NT2/D1 (cell line): ENCODE results near the gene C1orf21.

Experiments used
- DNase-seq: peaks from one replicate; pipeline ENCODE4 v3.0.0-alpha.2; 2011; ENCODE audit warnings: low read depth, low spot score
- H3K27me3 ChIP-seq: 2 replicates; pipeline ENCODE4 v1.6.0; 2011; ENCODE audit warnings: mild to moderate bottlenecking; ENCODE audit not compliant: insufficient read length, insufficient read depth
- H3K36me3 ChIP-seq: 2 replicates; pipeline ENCODE4 v1.6.1; 2011; ENCODE audit warnings: mild to moderate bottlenecking, low read length, mixed read lengths; ENCODE audit not compliant: insufficient read depth, insufficient read length
- H3K4me1 ChIP-seq: 2 replicates; pipeline ENCODE4 v1.5.1; 2011; ENCODE audit not compliant: insufficient read depth, insufficient read length
- H3K4me3 ChIP-seq: 2 replicates; pipeline ENCODE4 v1.5.1; 2011; ENCODE audit warnings: low read depth; ENCODE audit not compliant: insufficient read length
- H3K9ac ChIP-seq: 2 replicates; pipeline ENCODE4 v1.6.0; 2011; ENCODE audit warnings: low read depth; ENCODE audit not compliant: insufficient read length
- H3K9me3 ChIP-seq: 2 replicates; pipeline ENCODE4 v1.5.1; 2011; ENCODE audit warnings: mild to moderate bottlenecking, low read length; ENCODE audit not compliant: insufficient read depth
- SUZ12 ChIP-seq: IDR thresholded peaks from 2 replicates; pipeline ENCODE4 v1.6.1; 2011; ENCODE audit not compliant: insufficient read length, insufficient read depth; ENCODE audit errors: extremely low read depth
- YY1 ChIP-seq: IDR thresholded peaks from 2 replicates; pipeline ENCODE4 v1.6.1; 2011; ENCODE audit not compliant: insufficient read length, insufficient read depth
- ZNF274 ChIP-seq: IDR thresholded peaks from 2 replicates; pipeline ENCODE4 v1.6.1; 2011; ENCODE audit warnings: mild to moderate bottlenecking, low read depth, low read length

The C1orf21 gene

DNA sequence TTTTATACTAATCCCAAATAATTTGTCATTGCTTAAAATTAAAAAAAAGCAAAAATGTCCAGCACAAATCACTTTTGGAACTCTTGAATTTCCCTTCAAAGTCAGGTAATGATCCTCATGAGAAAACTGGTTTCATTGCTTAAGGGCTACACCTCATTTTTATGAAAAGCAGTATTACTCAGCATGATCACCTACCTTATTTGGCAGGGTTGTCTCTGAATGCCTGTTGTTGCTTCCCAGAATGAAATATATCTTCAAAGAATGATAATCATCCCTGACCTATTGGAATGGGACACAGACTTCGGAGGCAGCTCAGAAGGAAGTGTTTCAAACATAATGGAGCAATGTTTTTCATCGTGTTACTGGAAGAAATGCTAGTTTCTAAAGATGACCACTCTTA is 29.7 kb downstream of the C1orf21 start:
- TF ChIP-seq ZNF274 (no peak), SUZ12 (no peak), YY1 (no peak)
- Histone ChIP-seq H3K36me3 (peaks cover 5% of the 10 kb centered on the region), H3K27me3 (no peaks in the 10 kb centered on the region), H3K4me3 (no peak overlapping the region), H3K9ac (no peak overlapping the region), H3K9me3 (no peaks in the 10 kb centered on the region), H3K4me1 (no peaks in the 10 kb centered on the region)
- DNase-seq: no peak

DNA sequence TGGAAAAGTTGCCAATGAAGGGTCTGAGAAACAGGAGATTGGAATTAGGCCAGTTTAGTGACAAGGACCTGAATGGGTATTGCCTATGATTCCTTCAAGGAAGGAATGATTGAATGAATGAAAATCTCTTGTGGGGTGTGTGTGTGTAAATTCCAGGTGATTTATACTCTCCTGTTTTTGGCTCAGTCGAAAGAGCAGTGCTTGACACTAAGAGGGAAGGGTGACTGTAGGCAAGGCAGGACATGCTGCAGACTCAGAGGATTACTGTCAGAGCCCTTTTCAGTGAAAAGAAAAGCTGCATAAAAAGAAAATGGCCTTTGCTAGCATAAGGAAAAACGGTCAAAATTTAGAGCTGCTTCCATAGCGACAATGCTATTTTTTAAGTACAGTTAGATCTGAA is 30.1 kb downstream of the C1orf21 start:
- H3K9ac ChIP-seq: no peak overlapping the region
- no peaks in the 10 kb centered on the region for H3K4me1 ChIP-seq
- peaks cover 5% of the 10 kb centered on the region for H3K36me3 ChIP-seq
- no peak for DNase-seq
- no peaks in the 10 kb centered on the region for H3K27me3 ChIP-seq
- no peak for TF ChIP-seq SUZ12
- TF ChIP-seq ZNF274: no peak
- H3K4me3 ChIP-seq: no peak overlapping the region
- H3K9me3 ChIP-seq: no peaks in the 10 kb centered on the region

DNA sequence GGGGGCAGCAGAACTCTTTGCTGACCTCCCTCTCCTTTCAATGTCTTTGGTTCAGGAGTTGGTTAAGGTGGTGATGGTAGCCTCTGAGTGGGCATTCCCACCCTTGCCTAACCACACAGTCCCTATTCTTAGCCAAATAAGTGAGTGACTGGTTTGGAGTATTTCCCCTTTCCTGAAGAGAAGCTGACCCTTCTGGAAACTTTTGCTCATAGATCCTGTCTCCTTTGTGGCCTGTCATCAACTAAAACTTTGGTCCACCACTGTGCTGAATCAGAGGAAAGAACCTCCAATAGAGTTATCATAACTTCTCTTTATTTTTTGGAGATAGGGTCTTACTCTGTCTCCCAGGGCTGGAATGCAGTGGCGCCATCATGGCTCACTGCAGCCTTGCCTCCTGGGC is 31.1 kb downstream of the C1orf21 start:
- TF ChIP-seq SUZ12 (no peak), YY1 (no peak), ZNF274 (no peak)
- no peaks in the 10 kb centered on the region for H3K27me3 ChIP-seq
- no peaks in the 10 kb centered on the region for H3K4me1 ChIP-seq
- no peak overlapping the region for H3K9ac ChIP-seq
- H3K4me3 ChIP-seq: no peak overlapping the region
- peaks cover 5% of the 10 kb centered on the region for H3K36me3 ChIP-seq
- no peaks in the 10 kb centered on the region for H3K9me3 ChIP-seq
- DNase-seq: no peak

DNA sequence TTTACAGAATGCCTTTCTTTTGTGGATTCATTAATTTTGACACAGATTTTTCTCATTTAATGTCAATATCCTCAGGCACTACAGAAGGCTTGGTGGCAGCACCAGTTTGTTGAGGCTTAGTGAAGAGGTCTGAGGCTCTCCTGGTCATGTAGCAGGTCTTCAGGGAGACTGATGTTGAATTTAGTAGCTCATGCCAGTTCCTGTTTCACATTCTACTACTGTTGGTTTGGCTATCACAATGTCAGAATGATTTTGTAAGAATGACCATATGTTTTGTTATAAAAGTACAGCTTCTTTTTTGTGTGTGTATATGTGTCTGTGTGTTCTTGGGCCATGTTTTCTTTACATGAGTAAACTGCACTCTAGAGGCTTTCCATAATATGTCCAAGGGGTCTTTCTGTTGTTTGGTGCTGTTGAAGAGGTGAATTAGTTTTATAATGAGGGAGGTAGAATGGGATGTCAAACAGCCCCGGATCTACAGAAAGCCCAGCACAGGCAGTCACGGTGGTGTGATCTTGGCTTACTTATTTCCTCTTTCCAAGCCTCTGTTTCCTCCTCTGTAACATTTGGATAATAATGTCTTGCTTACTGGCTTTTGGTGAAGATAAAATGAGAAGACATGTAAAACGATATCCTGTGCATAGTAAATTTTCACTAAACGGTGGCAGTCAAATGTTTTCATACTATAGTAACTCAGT is 32.0 kb downstream of the C1orf21 start:
- H3K4me1 ChIP-seq: no peaks in the 10 kb centered on the region
- H3K9ac ChIP-seq: no peak overlapping the region
- peaks cover under 1% of the 10 kb centered on the region for H3K36me3 ChIP-seq
- H3K4me3 ChIP-seq: no peak overlapping the region
- no peaks in the 10 kb centered on the region for H3K9me3 ChIP-seq
- no peaks in the 10 kb centered on the region for H3K27me3 ChIP-seq
- DNase-seq: no peak
- TF ChIP-seq ZNF274 (no peak), SUZ12 (no peak), YY1 (no peak)

DNA sequence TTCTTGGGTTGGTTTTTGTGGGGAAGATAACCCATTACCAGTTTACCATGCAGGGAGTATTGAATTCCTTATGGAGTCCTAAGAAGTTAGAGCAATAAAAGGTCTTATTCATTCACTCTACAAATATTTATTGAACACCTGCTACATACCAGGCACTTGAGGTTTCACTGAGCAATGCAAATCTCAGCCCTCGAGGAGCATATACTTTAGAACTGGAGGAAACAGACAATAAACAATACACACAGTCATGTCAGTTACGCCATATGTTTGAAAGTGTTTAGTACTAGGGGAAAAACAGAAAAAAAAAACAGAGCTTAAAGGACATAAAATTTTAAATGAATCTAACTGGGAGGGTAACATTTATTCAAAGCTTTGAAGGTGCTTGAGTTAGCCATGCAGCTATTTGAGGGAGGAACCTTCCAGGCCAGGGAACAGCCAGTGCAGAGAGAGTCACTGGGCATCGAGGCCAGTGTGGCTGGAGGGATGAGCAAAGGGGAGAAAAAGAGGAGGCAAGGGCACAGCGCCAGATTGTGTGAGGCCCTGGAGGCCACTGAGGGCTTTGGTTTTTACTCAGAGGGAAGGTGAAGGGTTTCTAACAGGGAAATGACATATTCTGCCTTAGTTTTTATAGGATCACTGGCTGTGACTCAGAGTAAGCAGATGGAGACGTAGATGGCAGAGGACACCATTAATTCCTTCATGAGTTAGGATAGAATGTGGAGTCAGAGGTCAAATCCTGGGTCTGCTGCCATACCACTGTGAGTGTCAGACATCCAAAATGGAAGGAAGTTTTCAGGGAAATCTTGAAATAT is 32.7 kb downstream of the C1orf21 start:
- TF ChIP-seq SUZ12 (no peak), YY1 (no peak), ZNF274 (no peak)
- Histone ChIP-seq H3K9ac (no peak overlapping the region), H3K27me3 (no peaks in the 10 kb centered on the region), H3K36me3 (no peaks in the 10 kb centered on the region), H3K9me3 (no peaks in the 10 kb centered on the region), H3K4me3 (no peak overlapping the region), H3K4me1 (no peaks in the 10 kb centered on the region)
- no peak for DNase-seq

DNA sequence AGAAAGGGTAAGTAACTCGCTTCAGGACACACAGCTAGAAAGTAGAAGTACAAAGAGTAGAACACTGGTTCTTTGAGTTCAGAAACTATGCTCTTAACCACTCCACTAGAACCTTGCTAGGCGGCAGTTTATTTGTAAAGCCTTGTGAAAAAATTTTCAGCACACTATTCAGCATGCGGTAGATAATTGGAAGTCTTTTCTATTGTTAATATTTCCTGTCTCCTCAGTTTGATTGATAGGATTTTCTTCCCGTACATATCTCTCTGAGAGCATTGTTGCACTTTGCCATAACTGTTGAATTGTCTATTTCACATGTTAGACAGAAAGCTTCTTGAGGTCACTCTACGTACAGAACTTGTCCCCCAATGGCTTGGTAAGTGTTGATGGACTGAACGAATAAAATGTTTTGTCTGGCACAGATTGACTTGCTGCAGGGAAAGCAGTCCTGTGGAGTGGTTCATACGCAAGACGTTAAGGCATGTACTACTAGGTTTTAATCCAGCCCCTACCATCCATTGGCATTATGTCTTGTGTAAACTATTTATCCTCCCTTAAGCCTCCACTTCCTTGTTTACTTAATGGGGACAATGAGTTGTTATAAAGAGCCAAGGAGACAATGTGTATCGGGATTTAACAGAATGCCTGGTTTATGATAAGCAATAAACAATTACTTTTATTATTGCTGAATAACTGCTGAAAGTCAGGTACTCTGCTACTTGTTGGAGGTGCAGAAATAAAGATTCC is 35.8 kb downstream of the C1orf21 start:
- no peak for DNase-seq

DNA sequence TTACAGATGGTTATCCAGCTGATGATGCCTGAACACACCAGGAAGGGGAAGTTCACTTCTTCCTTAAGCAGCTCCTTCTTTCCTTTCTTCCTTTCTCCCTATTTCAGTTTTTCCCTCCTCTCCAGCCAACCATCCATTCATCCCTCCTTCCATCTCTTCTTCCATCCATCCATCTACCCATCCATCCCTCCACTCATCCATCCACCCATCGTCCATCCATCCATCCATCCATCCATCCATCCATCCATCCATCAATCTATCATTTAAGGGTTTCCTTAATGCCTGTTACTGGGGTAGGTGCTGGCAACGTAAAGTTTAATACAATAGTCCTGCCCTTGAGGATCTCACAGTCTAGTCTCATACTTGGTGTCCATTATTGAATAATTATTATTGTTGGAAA is 36.8 kb downstream of the C1orf21 start:
- Histone ChIP-seq H3K9me3 (no peaks in the 10 kb centered on the region), H3K4me1 (no peaks in the 10 kb centered on the region), H3K9ac (no peak overlapping the region), H3K36me3 (no peaks in the 10 kb centered on the region), H3K27me3 (no peaks in the 10 kb centered on the region), H3K4me3 (no peak overlapping the region)
- DNase-seq: no peak
- TF ChIP-seq YY1 (no peak), ZNF274 (no peak), SUZ12 (no peak)

More for the DNA sequence above, 35.8 kb downstream of the C1orf21 start:
- H3K4me3 ChIP-seq: no peak overlapping the region
- H3K9ac ChIP-seq: no peak overlapping the region
- no peaks in the 10 kb centered on the region for H3K4me1 ChIP-seq
- no peaks in the 10 kb centered on the region for H3K9me3 ChIP-seq
- TF ChIP-seq SUZ12 (no peak), YY1 (no peak)
- H3K27me3 ChIP-seq: no peaks in the 10 kb centered on the region
- H3K36me3 ChIP-seq: no peaks in the 10 kb centered on the region
